GM13977 (cell line): ENCODE measurements around the gene POU2F3.

Experiments
- DNase-seq: peaks from one replicate; pipeline ENCODE4 v3.0.0; 2012; ENCODE audit warnings: low spot score
- in situ Hi-C: fragments of 300-500 bp; cut with MboI; formaldehyde crosslinking; loops from one replicate; pipeline ENCODE4 v1.12.0; 2022; ENCODE audit warnings: low sequenced_read_pairs, low pct_unique_long_range_greater_than_20kb, mixed read lengths, inconsistent platforms; ENCODE audit not compliant: unreplicated experiment
- TF ChIP-seq, protein P1 (sequence below): IDR thresholded peaks from 2 replicates; pipeline ENCODE4 v1.5.1; 2012; ENCODE audit warnings: mild to moderate bottlenecking, control low read depth; ENCODE audit not compliant: insufficient read depth; ENCODE audit errors: extremely low read depth, missing control alignments

Gene POU2F3

DNA sequence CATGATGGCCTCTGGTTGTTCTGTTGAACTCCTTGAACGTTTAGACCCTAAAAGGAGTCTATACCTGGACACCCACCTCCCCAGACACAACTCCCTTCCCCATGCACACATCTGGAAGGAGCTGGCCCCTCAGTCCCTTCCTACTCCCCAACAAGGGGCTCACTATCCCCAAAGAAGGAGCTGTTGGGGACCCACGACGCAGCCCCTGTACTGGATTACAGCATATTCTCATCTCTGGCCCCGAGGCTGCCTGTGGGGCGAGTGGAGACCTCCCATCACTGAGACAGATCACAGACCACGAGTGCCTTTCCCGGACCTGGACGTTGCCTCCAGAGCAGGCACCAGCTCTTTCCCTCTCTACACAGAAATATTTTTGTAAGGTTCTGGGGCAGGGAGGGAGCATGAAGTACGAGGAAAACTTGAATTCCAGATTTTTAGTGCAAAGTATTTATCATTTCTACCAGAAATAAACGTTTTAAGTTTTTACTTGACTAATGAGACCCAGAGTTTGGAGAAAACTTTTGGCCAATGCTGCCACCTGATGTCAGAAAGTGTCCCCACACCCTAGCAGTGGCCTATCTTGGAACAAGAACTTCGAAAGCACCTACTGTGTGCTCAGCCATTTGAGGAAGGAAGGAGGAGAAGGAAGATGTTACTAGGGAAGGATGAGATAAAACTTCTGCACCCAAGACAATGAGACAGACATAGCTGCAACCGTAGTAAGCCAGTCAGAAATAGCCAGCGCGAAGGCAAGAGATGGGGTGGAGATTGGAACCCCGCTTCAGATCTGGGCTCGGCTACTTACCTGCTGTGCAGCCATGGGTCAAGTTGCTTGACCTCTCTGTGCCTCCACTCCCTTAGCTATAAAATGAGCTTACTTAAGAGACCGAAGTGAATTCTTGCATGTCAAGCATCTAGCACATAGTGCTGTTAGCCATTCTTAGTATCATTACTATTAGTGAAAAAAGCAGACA lies 10.2 kb upstream of the POU2F3 start:
- DNase-seq, result peak; percentile 63
- in situ Hi-C loops, result loop anchor here (5.0 to 10.0 kb wide), 2 partner anchors 55 to 73 kb away; no protein-coding TSS in a partner anchor
- TF ChIP-seq, protein P1, sequence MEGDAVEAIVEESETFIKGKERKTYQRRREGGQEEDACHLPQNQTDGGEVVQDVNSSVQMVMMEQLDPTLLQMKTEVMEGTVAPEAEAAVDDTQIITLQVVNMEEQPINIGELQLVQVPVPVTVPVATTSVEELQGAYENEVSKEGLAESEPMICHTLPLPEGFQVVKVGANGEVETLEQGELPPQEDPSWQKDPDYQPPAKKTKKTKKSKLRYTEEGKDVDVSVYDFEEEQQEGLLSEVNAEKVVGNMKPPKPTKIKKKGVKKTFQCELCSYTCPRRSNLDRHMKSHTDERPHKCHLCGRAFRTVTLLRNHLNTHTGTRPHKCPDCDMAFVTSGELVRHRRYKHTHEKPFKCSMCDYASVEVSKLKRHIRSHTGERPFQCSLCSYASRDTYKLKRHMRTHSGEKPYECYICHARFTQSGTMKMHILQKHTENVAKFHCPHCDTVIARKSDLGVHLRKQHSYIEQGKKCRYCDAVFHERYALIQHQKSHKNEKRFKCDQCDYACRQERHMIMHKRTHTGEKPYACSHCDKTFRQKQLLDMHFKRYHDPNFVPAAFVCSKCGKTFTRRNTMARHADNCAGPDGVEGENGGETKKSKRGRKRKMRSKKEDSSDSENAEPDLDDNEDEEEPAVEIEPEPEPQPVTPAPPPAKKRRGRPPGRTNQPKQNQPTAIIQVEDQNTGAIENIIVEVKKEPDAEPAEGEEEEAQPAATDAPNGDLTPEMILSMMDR, result peak; percentile 62

DNA sequence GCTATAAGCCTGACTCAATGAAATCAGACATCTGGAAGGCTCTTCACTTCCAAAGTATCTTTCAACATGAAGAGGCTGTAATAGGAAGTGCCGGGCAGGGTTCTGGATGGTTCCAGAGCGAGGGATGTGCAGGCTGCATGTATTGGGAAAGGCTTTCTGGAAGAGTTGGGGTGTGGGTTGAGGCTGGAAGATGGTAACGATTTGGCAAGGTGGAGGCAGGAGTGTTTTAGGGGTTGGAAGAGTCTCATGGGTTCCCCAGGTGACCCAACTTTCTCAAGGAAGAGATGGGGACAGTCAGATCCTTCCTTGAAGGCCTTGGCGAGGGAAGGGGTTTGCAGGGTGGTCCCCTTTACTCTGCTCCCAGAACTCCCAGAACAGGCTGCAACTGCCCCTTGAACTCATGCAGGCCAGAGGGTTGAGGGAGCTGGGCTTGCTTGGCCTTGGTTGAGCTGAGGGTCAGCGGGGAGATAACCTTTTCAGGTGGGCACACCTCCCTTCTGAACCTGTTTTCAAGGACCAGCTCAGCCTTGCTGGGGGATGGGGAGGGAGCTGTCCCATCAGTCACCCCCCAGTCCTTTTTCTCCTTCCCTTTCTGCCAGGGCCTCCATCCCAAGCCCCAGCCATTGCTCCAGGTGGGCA lies 9.4 kb upstream of the POU2F3 start:
- TF ChIP-seq, protein P1, result no peak
- DNase-seq, result no peak
- in situ Hi-C loops, result loop anchor here (5.0 kb wide), 1 partner anchor 72 kb away; no protein-coding TSS in a partner anchor

DNA sequence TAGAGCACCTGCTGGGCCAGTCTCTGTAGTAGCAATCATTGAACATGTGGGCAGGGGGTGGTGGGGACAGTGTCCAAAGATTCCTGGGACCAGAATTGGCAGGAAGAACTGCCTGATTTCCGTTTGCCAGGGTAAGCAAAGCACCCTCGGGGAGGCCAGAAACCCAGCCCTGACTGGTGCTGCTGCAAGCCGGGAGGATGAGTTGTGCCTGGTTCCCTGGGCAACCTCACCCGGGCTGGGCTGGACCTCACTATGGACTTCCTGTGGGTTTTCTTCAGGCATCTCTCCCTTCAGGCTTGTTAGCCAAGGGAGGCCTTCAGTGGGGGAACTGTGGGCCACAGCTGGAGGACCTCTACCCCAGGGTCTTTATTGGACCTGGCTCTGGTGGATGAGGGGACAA lies 8.0 kb upstream of the POU2F3 start:
- TF ChIP-seq, protein P1, result no peak
- DNase-seq, result no peak
- in situ Hi-C loops, result loop anchor here (5.0 kb wide), 1 partner anchor 70 kb away; no protein-coding TSS in a partner anchor

DNA sequence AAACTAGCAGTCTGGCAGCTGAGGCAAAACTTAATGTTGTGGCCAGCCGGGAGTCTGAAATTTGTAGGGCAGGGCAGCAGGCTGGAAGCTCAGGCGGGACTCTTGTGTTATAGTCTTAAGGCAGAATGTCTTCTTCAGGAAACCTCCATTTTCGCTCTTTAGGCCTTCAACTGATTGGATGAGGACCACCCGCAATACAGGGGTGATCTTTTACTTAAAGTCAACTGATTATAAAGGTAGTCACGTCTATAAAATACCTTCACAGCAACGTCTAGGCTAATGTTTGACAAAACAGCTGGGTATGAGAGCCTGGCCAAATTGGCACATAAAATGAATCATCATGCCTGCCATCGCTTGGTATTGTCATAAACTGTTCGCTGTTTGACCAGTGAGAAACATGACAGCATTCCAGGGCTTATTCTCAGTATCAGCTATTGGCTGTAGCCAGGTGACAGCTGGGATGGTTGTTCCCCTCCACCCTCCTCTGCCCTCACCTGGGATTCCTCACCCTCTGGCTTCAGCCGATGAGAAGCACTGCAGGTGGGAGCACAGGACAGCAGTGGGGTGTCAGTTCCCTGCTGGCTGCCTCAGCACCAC lies 6.6 kb upstream of the POU2F3 start:
- in situ Hi-C loops, result loop anchor here (5.0 kb wide), 1 partner anchor 69 kb away; no protein-coding TSS in a partner anchor
- no peak for DNase-seq

DNA sequence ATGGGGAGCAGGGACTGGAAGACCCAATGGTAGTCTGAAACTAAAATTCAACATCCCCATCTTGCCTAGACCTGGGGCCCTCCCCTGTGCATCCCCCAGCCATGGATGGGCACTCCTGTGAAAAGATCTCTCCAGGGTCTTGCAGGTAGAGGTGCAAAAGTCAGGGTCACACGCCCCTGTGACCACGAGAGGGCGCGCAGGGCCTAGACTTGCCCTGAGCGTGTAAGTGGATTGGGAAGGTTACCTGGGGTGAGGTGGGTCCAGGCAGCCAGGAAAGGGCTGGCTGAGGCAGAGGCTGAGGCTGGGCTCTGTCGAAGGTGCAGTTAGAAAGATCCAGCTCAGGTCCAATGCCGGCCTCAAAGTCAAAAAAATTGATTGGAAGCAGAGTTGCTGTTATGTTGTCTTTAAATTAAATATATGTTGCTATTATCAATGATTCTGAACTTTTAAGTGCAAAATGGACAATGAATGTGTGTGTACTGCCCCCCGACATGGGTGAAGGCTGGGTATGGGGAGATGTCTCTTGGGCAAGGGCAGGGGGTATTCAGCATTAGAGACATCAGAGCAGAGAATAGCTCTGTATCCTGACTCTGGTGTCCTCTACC lies 4.8 kb upstream of the POU2F3 start:
- TF ChIP-seq, protein P1, result peak; percentile 95
- peak; percentile 83 for DNase-seq
- in situ Hi-C loops, result no loop called here

More for the DNA sequence above, 6.6 kb upstream of the POU2F3 start:
- TF ChIP-seq, protein P1, result no peak
